Cerebellar nuclear complex (tissue), 1 donor: Measurements from ENCODE around the gene MRPL51.

Experiments used
- DNase-seq, 2 experiments: peaks; one replicate each; lab custom pipeline; 2025; lab: John Stamatoyannopoulos, UW

The MRPL51 gene

GRCh38 chr12:6492838-6493496 is at the start of gene MRPL51:
Gene MRPL51 (minus strand): TSS chr12:6493262. CDS start chr12:6493136, 126 bp downstream.
- DNase-seq = peak; percentile 66 to 82

DNA sequence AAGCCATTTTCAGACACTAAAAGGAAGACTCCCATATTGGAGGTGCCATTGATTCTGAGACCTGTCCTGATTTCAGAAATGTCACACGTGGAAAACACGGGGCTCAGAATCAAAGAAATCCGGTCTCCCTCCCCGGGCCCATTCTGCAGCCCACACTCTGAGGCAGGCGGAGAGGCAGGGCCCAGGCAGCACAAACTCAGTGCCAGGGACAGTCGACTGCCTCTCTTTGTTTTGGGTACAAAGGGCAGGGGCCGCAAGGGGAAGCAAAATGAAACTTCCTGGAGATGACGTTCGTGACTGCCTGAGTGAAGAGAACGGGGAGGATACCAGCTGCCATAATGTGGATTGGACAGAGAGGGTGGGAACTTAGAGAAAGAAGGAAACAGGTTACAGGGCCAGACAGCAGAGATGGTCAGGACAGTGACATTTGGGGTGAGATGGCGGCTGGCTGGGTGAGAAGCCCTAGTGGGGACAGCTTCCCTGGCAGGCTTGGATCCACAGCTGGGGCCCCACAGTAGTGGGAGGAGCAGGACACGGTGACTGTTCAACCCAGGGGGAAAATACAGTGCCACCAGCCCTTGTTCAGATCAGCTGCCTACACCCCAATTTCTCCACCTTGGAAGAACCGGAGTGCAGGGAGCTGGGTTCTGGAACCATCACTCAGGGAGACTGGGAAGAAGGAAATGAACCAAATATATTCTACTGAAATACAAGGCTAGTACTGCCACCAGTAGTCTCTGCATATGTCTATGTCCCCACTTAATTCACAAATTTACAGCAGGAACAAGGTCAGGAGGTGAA is 49.3 kb upstream of the MRPL51 start:
- DNase-seq = no peak

DNA sequence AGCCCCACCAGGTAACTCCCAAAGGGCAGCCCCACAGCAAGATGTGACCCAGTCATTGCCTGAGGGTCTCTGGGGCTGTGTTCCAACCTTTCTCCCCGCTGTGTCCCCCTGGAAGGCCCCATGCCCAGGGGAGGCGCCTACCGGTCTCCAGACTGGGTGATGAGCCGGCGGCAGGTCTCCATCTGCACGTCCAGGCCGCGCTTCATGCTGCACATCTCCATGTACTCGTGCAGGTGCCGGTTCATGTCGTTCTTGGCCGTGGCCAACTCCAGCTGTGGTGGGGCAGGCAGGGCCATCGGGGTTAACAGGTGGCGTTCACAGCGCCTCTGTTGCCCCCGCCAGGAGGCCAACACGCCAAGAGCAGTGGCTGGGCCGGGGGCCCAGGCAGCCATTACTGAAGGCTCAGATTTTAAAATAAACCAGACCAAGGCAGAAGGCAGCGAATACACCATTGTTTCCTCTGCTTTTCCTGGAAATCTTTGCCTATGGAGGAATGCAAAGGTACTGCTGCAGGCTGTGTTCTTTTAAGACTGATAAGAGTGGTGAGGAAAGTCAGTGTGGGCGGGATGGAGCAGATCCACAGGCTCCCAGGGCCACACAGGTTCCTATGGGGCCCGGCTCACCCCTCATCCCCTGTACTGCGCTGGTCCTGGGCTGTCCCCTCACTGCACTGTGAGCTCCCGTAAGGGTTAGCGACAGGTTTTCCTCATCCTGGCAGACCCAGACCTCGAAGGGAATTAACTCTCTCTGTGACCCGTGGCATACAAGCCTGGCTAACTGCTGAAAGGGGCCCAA is 48.5 kb upstream of the MRPL51 start:
- no peak for DNase-seq

DNA sequence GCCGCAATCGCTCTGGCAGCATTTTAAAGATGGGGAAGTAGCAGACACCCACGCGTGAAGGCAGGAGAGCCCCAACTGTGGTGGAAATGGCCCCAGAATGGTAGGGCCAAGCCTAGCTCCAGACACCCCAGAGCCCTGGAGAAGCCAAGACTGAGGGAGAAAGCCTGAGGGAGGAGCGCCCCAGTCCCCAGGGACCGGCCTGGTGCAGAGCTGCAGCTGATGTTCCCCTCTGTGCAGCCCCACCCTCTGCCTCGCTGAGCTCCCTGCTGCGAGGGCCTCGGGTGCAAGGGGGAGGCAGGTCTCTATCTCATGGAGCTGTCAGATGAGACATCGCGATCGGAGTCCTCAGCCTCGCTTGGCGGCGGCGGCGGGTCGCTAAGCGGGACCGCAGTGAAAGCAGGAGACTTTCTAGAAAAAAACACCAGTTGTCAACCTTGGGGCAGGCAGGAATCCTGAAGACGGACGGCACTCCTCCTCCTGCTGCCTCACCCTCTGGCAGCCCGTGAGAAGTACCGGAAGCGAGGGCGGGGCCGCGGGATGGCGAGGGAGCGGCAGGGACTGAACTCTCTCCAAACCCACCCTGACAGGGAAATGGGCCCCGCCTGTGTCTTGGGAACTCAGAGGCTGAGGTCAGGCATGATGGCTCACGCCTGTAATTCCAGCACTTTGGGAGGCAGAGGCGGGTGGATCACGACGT is 47.3 kb upstream of the MRPL51 start:
- DNase-seq = no peak

GRCh38 chr12:6539707-6540134 is 46.7 kb upstream of the MRPL51 start:
- no peak for DNase-seq

GRCh38 chr12:6539314-6539682 is 46.2 kb upstream of the MRPL51 start:
- DNase-seq = no peak

DNA sequence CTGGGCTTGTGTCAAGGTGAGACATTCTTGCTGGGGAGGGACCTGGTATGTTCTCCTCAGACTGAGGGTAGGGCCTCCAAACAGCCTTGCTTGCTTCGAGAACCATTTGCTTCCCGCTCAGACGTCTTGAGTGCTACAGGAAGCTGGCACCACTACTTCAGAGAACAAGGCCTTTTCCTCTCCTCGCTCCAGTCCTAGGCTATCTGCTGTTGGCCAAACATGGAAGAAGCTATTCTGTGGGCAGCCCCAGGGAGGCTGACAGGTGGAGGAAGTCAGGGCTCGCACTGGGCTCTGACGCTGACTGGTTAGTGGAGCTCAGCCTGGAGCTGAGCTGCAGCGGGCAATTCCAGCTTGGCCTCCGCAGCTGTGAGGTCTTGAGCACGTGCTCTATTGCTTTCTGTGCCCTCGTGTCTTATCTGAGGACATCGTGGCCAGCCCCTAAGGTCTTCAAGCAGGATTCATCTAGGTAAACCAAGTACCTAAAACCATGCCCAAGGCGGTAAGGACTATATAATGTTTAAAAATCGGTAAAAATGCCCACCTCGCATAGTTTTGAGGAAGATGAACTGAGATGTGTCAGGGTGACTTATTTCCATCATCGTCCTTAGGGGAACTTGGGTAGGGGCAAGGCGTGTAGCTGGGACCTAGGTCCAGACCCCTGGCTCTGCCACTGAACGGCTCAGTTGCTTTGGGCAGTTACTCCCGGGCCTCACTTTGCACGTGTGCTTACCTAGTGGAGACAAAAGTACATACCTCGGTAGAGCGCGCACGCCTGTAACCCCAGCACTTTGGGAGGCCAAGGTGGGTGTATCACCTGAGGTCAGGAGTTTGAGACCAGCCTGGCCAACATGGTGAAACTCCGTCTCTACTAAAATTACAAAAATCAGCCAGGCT is 45.6 kb upstream of the MRPL51 start:
- DNase-seq = no peak

GRCh38 chr12:6537580-6538419 is 44.7 kb upstream of the MRPL51 start:
- DNase-seq = peak in 1 of 2 experiments; percentile 8

- DNase-seq = no peak
Observed at GRCh38 chr12:6536894-6537579, 44.0 kb upstream of the MRPL51 start.

DNA sequence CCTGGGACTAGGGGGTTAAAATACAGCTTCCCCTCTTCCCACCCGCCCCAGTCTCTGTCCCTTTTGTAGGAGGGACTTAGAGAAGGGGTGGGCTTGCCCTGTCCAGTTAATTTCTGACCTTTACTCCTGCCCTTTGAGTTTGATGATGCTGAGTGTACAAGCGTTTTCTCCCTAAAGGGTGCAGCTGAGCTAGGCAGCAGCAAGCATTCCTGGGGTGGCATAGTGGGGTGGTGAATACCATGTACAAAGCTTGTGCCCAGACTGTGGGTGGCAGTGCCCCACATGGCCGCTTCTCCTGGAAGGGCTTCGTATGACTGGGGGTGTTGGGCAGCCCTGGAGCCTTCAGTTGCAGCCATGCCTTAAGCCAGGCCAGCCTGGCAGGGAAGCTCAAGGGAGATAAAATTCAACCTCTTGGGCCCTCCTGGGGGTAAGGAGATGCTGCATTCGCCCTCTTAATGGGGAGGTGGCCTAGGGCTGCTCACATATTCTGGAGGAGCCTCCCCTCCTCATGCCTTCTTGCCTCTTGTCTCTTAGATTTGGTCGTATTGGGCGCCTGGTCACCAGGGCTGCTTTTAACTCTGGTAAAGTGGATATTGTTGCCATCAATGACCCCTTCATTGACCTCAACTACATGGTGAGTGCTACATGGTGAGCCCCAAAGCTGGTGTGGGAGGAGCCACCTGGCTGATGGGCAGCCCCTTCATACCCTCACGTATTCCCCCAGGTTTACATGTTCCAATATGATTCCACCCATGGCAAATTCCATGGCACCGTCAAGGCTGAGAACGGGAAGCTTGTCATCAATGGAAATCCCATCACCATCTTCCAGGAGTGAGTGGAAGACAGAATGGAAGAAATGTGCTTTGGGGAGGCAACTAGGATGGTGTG is 43.1 kb upstream of the MRPL51 start:
- DNase-seq = no peak

- DNase-seq = no peak
Observed at GRCh38 chr12:6535697-6535946, 42.6 kb upstream of the MRPL51 start.

DNA sequence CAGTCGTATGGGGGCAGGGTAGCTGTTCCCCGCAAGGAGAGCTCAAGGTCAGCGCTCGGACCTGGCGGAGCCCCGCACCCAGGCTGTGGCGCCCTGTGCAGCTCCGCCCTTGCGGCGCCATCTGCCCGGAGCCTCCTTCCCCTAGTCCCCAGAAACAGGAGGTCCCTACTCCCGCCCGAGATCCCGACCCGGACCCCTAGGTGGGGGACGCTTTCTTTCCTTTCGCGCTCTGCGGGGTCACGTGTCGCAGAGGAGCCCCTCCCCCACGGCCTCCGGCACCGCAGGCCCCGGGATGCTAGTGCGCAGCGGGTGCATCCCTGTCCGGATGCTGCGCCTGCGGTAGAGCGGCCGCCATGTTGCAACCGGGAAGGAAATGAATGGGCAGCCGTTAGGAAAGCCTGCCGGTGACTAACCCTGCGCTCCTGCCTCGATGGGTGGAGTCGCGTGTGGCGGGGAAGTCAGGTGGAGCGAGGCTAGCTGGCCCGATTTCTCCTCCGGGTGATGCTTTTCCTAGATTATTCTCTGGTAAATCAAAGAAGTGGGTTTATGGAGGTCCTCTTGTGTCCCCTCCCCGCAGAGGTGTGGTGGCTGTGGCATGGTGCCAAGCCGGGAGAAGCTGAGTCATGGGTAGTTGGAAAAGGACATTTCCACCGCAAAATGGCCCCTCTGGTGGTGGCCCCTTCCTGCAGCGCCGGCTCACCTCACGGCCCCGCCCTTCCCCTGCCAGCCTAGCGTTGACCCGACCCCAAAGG is 42.1 kb upstream of the MRPL51 start:
- no peak for DNase-seq

- DNase-seq = no peak
Observed at GRCh38 chr12:6534695-6534944, 41.6 kb upstream of the MRPL51 start.

GRCh38 chr12:6533923-6534694 is 41.0 kb upstream of the MRPL51 start, which contains the start of gene GAPDH:
Gene GAPDH (plus strand): TSS chr12:6534517. CDS start chr12:6534833, 316 bp downstream.
- peak; percentile 13 to 78 for DNase-seq

DNA sequence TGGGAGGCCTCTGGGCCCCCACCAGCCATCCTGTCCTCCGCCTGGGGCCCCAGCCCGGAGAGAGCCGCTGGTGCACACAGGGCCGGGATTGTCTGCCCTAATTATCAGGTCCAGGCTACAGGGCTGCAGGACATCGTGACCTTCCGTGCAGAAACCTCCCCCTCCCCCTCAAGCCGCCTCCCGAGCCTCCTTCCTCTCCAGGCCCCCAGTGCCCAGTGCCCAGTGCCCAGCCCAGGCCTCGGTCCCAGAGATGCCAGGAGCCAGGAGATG is 40.5 kb upstream of the MRPL51 start:
- no peak for DNase-seq

DNA sequence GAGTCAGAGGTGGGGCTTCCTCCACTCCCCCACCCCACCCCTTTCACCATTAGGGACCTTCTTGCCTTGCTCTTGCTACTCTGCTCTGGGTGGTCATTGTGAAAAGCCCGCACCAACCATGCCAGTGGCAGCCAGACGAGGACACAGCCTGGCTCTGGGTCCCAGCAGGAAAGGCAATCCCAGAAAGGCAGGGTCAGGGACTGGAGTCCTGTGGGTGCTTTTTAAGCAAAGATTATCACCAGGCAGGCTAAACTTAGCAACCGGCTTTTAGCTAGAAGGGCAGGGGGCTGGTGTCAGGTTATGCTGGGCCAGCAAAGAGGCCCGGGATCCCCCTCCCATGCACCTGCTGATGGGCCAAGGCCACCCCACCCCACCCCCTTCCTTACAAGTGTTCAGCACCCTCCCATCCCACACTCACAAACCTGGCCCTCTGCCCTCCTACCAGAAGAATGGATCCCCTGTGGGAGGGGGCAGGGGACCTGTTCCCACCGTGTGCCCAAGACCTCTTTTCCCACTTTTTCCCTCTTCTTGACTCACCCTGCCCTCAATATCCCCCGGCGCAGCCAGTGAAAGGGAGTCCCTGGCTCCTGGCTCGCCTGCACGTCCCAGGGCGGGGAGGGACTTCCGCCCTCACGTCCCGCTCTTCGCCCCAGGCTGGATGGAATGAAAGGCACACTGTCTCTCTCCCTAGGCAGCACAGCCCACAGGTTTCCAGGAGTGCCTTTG is 40.0 kb upstream of the MRPL51 start:
- peak in 1 of 2 experiments; percentile 18 for DNase-seq
